Measurements from ENCODE around the gene LMAN2.
"Not testable (repeated sequence)": the region's sequence is repeated elsewhere in the genome, so short reads cannot be mapped to it uniquely, and the experiment has no call there.

LMAN2 gene

GRCh38 chr5:177320879-177321278 is 30.6 kb downstream of the LMAN2 start:
- no peak for DNase-seq

GRCh38 chr5:177319913-177320588 is 31.4 kb downstream of the LMAN2 start:
- DNase-seq, result no peak

GRCh38 chr5:177317959-177318377 is 33.5 kb downstream of the LMAN2 start:
- peak; percentile 87 for DNase-seq

- no peak for DNase-seq
Observed at GRCh38 chr5:177316005-177316404, 35.5 kb downstream of the LMAN2 start.

GRCh38 chr5:177315411-177315810 is 36.1 kb downstream of the LMAN2 start:
- no peak for DNase-seq

- DNase-seq, result no peak
Observed at GRCh38 chr5:177314376-177315342, 36.8 kb downstream of the LMAN2 start.

- DNase-seq, result no peak
Observed at GRCh38 chr5:177313561-177314259, 37.8 kb downstream of the LMAN2 start.

- peak; percentile 73 for DNase-seq
Observed at GRCh38 chr5:177312649-177313181, 38.8 kb downstream of the LMAN2 start.

GRCh38 chr5:177311723-177312648 is 39.5 kb downstream of the LMAN2 start, which contains the start of gene MXD3:
MXD3 (minus strand) TSS chr5:177311898; CDS start chr5:177311830, 68 bp downstream.
- peak; percentile 99 for DNase-seq

GRCh38 chr5:177311392-177311722 is 40.1 kb downstream of the LMAN2 start:
- no peak for DNase-seq

- no peak for DNase-seq
Observed at GRCh38 chr5:177310757-177311391, 40.6 kb downstream of the LMAN2 start.

GRCh38 chr5:177310332-177310731 is 41.1 kb downstream of the LMAN2 start:
- no peak for DNase-seq

GRCh38 chr5:177309351-177310191 is 41.9 kb downstream of the LMAN2 start:
- DNase-seq, result peak; percentile 83

- DNase-seq, result peak; percentile 20
Observed at GRCh38 chr5:177308740-177309139, 42.7 kb downstream of the LMAN2 start.

- DNase-seq, result peak; percentile 24
Observed at GRCh38 chr5:177307544-177308363, 43.7 kb downstream of the LMAN2 start.

- no peak for DNase-seq
Observed at GRCh38 chr5:177306674-177307543, 44.6 kb downstream of the LMAN2 start.

GRCh38 chr5:177306103-177306640 is 45.3 kb downstream of the LMAN2 start:
- not testable (repeated sequence) for DNase-seq

All from stimulated activated CD8-positive, alpha-beta memory T cell treated with anti-CD3 and anti-CD28 coated beads, Interleukin-4, amount 100 ng/mL, for 48 hours (primary cell).